Stimulated activated CD8-positive, alpha-beta memory T cell treated with anti-CD3 and anti-CD28 coated beads, Interleukin-4, amount 100 ng/mL, for 24 hours (primary cell): ENCODE data around the gene NSD1.
"Not testable (repeated sequence)": the region's sequence is repeated elsewhere in the genome, so short reads cannot be mapped to it uniquely, and the experiment has no call there.

Source experiments
- DNase-seq: peaks from one replicate; pipeline ENCODE4 v3.0.0-alpha.2; 2020; ENCODE audit warnings: low read depth

The NSD1 gene

DNA sequence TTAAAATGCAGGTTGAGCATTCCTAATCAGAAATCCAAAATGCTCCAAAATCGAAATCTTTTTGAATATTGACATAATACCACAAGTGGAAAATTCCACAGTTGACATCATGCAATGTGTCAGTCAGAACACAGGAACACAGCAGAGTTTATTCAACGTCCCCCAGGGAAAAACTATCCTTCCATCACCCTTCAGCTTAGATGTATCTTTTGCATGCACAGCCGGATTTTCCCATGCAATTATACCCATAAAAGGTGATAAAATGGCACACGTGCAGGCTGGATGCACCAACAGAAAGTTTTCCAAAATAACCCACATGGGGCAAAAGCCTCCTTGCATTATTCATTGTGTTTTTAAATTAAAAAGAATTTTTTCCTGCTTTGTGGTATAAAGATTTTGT lies 98.8 kb downstream of the NSD1 start:
- DNase-seq: no peak

DNA sequence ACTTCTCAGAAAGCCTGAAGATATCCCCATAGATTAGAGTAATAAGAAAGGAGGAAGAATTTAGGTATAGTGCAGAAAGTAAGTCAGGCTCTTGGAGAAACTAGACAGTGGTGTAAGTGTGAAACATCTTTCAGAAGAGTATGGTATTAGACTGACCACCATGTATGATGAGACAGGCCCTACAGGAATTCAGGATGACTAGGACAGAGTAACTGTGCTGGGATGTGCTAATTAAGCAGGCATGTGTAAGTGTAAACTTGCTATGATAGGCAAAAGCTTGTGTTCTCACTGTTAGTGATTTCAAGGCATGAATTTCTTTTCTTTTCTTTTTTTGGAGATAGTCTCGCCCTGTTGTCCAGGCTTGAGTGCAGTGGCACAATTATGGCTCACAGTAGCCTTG lies 99.2 kb downstream of the NSD1 start:
- no peak for DNase-seq

DNA sequence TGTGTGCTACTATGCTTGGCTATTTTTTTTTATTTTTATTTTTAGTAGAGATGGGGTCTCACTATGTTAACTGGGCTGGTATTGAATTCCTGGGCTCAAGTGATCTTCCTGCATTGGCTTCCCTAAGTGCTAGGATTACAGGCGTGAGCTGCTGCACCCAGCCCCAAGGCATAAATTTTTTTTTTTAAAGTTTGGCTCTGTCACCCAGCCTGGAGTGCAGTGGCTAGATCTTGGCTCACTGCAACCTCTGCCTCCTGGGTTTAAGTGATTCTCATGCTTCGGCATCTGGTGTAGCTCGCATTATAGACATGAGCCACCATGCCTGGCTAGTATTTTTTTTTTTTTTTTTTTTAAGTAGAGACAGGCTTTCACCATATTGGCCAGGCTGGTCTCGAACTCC lies 99.6 kb downstream of the NSD1 start:
- DNase-seq: no peak

DNA sequence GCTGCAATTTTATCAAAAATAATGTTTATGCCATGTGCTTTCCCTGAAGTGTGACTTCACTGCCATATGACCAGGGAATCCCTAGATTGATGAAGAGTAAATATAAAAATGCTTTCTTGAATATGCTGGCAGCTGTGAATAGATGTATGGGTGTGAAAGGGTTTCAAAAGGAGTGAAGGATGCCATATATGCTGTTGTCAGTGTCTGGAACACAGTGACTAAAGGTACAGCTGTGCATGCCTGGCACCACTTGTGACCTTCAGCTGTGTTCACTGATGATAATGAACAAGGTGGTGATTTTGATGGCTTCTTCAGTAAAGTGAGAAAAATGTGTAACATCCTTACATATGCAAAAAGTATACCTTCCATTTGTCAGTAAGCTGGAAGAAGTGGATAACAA lies 100.2 kb downstream of the NSD1 start:
- DNase-seq: no peak

DNA sequence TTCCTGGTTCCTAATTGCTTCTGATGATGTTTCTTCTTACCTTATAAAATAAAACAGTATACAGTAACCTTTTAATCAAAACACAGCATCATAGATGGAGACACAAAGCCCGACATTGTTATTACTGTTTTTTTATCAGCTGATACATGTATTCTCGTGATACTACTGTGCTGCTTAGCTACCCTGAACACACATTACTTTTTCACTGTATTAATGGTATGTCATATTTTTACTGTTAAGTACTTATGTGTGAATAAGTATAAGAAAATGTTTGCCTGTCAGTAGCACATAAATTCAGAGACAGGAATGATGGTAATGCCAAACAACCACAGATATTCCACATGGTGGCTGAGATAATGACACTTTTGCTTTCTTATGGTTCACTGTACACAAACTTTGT lies 101.3 kb downstream of the NSD1 start:
- no peak for DNase-seq

DNA sequence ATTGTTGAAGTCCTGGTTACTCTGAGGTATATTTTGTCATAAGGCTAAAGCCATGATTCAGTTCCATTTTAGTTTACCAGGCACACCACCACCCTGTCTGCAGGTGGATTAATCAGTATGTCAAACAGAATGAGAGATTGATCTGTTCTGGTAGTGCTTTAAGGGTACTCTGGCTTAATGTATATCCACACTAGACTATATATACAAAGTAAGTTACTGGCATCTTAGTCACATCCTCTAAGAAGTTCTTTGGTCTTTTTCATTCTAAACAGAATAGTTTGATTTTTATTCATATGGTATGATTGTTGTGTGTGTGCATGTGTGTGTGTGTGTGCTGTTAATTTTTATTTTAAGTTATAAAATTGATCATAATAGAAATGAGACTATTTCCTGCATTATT lies 108.2 kb downstream of the NSD1 start:
- no peak for DNase-seq

DNA sequence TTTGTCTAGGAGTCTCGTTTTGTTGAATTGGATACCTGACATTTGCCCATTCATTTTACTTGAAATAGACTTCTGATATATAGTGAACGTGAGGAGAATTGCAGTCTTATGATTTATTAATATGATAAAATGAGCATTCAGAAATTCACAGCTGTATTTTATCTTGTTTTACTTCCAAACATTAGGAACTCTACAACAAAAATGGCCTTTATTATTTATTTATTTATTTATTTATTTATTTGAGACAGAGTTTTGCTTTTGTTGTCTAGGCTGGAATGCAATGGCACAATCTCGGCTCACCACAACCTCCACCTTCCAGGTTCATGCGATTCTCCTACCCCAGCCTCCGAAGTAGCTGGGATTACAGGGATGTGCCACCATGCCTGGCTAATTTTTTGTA lies 108.7 kb downstream of the NSD1 start:
- DNase-seq: no peak

DNA sequence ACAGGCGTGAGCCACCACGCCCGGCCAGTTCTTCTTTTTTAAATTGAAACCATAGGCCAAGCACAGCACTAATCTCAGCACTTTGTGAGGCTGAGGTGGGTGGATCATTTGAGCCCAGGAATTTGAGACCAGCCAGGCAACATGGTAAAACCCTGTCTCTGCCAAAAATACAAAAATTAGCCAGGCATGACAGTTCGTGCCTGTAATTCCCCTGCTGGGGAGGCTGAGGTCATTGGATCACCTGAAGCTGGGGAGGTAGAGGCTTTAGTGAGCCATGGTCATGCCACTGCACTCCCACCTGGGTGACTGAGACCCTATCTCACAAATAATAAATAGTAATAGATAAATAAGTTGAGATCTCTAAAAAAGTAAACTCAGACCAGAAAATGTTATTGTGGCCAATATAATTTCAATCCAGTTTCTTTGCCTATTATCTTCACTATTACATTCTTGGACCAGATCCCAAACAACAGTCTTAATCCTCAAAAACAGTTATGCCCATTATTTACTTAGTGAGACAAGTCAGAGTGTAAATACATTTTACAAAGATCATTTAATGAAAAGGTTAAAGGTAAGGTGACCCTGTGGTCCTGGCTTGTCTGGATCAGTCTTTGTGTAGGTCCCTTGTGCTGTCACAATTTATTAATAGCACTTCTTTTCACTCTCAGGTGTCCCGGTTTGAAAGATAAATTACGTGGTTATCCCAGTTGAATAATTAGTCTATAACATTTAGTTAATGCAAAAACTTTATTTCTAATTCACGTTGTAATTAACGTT lies 116.4 kb downstream of the NSD1 start:
- no peak for DNase-seq

DNA sequence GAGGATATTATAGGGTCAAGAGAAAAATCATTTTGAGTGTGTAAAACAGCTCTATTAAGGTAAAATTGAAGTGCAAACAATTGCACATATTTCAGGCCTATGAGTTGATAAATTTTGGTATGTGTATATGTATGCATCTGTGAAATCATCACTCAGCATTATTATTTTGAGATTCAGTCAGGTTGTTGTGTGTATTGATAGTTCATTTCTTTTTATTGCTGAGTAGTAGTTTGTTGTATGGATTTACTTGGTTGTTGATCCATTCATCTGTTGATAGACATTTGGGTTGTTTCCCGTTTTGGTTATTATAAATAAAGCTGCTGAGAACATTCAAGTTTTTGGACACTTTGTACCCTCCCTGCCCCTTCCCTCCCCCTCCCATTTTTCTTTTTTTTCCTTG lies 119.7 kb downstream of the NSD1 start:
- no peak for DNase-seq

DNA sequence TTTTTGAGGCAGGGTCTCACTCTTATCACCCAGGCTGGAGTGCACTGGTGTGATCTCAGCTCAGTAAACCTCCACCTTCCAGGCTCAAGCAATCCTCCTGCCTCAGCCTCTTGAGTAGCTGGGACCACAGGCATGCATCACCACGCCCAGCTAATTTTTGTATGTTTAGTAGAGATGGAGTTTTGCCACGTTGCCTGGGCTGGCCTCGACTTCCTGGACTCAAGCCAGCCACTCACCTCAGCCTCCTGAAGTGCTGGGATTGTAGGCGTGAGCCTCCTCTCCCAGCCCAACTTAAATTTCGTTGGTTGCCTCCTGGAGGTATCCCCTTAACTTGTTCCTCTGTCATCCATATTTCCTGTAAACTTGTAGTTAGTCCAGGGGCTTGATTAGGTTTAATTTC lies 122.7 kb downstream of the NSD1 start:
- no peak for DNase-seq

DNA sequence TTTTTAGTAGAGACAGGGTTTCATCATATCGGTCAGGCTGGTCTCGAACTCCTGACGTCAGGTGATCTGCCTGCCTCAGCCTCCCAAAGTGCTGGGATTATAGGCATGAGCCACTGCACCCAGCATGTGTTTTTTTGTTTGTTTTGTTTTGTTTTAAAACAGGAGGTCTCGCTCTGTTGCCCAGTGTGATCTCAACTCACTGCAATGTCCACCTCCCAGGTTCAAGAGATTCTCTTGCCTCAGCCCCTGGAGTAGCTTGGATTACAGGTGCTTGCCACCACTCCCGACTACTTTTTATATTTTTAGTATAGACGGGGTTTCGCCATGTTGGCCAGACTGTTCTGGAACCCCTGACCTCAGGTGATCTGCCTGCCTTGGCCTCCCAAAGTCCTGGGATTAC lies 125.1 kb downstream of the NSD1 start:
- DNase-seq: not testable (repeated sequence)

DNA sequence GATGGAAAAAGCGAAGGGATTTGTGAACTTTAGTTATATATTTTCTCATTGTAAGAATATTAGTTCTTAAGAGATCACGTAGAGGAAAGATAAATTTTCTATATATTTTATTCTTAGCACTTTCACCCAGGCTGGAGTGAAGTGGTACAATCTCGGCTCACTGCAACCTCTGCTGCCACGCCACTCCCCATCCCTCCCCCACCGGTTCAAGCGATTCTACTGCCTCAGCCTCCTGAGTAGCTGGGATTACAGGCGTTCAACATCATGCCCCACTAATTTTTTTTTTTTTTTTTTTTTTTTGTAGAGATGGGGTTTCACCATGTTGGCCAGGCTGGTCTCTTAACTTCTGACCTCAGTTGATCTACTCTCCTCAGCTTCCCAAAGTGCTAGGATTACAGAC lies 127.4 kb downstream of the NSD1 start:
- DNase-seq: no peak

DNA sequence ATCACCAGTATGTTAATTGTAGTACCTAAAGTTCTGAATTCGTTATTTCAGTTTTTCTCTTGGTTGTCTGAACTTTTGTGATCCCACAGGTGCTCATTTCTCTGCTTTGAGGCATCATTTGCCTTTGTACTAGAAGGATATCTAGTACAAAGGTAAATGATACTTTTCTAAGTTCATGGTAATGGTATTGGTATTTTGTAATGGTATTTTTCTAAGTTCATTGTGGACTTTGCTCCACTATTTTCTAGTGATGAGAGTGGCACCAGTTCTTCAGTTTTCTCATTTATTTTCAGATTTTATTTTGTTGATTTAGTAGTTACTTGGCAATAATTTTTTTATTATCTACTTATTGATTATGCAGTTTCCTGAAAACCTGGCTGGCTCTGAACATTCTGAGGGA lies 127.9 kb downstream of the NSD1 start:
- no peak for DNase-seq

DNA sequence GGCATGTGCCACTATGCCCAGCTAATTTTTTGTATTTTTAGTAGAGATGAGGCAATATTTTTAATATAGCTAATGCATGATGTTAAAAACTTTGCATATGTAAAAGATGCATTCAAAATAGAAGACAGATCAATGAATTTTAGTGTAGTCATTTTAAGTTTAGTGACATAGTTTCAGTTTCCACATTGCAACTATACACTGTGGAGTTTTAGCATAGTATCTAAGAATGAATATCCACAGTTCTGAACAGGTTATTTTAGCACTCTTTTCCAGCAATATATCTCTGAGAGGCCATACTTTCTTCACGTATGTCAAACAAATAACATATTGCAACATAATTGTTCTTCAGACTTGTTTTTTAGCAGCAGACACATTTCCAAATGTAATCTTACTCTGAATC lies 130.6 kb downstream of the NSD1 start:
- DNase-seq: no peak

DNA sequence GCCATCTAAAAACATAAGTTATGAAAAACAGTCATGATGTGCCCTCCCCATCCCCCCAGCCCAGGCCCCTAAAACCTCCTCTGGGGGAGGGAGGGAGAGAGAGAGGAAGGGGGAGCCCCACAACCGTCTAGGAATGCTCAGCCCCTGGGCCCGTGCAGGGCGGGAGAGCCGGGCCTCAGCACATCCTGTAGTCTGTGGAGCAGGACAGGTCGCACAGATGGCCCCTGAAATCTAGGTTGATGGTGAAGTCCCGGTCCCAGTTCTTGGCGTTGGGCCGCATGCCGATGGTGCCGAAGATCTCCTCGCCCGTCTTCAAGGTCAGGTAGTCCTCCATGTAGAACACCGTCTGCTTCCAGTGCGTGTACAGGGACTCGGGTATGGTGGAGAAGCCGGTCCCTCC lies 131.8 kb downstream of the NSD1 start:
- no peak for DNase-seq

DNA sequence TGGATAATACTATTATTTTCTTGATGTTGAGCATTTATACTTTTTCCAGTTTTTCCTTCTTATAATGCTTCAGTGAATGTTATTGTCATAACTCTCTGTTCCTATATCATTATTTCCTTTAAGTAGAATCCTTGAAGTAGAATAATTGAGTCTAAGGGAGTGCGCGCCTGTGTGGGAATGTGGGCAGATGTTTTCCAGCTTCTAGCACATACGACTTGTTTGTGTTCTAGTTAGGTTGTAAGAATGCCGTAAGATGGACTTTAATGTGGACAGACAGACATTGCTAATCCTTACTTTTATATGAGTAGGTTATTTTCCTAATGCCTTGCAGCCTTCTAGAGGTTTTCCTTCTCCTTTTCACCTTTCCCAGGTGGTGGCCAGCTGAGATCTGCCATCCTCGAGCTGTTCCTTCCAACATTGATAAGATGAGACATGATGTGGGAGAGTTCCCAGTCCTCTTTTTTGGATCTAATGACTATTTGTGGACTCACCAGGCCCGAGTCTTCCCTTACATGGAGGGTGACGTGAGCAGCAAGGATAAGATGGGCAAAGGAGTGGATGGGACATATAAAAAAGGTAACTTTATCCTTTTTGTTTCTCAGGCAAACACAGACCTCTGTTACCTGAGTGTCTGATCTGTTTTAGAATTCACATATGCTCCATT lies 135.8 kb downstream of the NSD1 start:
- DNase-seq: no peak

DNA sequence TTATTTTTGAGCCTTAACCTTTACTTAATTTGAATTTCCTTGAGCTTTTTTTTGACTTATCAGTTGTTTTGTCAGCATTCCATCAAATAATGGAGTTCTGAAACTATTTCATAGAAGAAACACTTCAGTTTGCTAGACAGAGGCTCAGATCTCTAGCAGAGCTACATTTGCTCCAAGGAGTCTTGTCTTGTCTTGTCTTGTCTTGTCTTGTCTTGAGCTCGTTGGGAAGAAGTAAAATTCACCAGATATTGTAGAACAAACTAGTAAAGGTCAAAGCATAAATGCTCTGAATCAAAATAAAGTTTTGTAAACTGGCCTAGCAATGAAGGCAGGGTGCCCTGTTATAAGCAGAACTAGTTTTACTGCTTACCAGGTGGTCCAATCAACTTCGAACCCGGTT lies 136.4 kb downstream of the NSD1 start:
- no peak for DNase-seq

DNA sequence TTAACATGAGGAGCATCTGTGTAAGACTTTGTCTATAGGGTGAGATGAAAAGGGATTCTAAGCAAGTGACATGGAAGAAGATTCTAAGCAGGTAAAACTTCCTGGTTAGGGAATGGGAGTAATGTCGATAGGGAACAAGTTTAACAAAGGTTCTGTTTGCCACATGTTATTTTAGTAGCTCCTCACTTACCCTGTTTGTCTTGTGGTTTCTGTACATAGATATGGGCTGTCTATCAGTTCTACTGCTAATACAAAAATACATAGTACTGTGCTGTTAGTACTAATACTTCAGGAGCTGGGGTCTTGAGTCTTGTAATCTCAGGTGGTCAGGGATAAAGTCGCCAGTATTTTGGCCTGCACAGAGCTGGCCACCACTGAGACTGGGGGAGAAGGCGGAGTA lies 137.1 kb downstream of the NSD1 start:
- no peak for DNase-seq

DNA sequence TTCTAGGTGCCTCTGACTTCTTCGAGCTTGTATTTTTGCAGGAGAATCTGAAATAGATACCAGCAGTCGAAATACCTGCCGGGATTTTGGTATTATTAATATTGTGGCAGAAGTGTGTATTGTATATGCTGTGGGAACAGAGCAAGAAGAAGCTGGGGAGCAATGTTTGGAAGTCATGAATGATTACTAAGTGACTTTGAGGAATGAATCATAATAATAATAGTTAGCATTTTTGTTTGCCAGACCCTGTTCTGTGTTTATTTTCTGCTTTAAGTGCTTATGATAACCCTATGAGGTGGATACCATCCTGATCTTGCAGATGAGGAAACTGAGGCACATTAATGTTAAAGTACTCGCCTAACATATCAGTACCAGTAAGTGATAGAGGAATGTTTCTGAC lies 137.5 kb downstream of the NSD1 start:
- no peak for DNase-seq

DNA sequence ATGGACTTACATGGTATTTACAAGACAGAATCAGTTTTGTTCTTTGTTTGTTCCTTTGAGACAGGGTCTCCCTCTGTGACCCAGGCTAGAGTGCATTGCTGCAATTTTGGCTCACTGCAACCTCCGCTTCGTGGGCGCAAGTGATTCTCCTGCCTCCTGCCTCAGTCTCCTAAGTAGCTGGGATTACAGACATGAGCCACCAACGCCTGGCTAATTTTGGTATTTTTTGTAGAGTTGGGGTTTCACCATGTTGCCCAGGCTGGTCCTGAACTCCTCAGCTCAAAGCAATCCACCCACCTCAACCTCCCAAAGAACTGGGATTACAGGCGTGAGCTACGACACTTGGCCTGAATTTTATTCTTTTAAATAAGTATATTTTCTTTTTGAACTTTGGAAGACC lies 142.3 kb downstream of the NSD1 start:
- no peak for DNase-seq

DNA sequence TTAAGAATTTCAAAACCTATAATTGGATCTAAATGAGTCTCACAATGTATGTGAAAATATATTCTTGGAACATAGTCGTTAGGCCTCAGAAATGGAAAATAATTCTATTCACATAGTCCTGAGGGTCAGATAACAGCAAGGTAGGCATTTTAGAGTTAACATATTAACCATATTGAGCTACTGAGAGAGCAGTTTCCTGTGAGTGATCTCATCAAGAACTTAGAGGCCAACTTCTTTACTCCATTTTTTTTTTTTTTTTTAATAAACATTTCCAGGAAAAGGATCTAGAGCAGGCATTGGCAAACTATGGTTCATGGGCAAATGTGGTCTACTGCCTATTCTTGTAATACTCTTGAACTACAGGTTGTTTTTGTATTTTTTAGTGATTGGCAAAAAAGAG lies 143.3 kb downstream of the NSD1 start:
- DNase-seq: no peak

DNA sequence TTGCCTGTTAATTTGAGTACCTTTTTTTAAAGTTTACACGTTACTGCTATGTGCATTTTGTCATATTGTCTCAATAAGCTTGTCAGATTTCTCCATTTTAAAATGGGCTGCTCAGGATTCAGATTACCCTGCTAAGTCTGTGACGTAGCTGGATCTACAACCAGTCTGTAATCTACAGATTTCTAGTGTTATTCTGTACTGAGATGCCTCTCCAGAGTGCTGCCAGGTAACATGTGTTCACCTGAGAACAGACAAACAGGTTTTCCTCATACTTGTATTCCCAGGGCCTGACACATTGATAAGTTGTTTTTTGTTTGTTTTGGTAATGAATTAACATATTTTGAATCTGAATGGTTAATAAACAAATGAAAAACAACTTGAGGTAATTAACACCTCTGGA lies 154.6 kb downstream of the NSD1 start:
- no peak for DNase-seq

DNA sequence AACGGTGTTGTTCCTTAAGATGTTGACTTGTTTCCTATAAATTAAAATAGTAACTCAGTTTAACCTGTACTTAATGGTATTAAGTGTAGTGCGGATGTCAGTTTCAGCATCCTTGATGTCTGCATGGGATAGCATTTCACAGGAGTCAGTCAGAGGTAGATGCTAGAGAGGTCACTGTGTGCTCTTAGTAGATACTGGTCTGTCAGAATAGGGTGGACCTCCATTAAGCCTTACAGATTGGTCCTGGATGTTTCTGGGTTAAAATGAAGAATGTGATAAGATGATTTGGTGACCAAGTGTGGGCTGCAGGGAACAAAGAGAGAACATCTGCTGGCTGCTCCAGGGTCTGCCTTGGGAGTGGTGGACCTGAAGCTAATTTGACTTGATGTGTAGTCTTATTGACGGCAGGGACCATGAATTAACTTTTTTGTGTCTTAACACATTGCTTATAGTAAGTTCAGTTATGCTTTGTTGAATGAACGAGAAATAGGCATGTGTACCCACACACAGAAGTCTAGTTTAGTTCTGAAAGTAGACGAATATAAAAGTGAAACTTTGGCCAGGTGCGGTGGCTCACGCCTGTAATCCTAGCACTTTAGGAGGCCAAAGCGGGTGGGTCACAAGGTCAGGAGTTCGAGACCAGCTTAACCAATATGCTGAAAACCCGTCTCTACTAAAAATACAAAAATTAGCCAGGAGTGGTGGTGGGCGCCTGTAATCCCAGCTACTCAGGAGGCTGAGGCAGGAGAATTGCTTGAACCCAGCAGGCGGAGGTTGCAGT lies 157.4 kb downstream of the NSD1 start:
- no peak for DNase-seq
